Testis (tissue), 3 donors: ENCODE data around the gene CYP51A1. TPM values are rescaled to one million over a fixed set of nuclear protein-coding genes. Genes with fewer than 3 reads are reported as not detected.

Experiments
- DNase-seq: peaks from one replicate; pipeline ENCODE4 v3.0.0-alpha.2; 2019
- H3K27ac ChIP-seq, 2 donors: fragments of 200-600 bp; sonication (generic); one replicate each; pipeline ENCODE4 v1.5.1; 2019
- H3K27me3 ChIP-seq: fragments of 200-600 bp; sonication (generic); one replicate; pipeline ENCODE4 v1.5.1; 2019
- H3K36me3 ChIP-seq: fragments of 200-600 bp; sonication (generic); one replicate; pipeline ENCODE4 v1.5.1; 2017; ENCODE audit warnings: low read depth; ENCODE audit errors: missing control alignments
- H3K4me1 ChIP-seq: fragments of 200-600 bp; sonication (generic); one replicate; pipeline ENCODE4 v1.5.1; 2019
- H3K4me3 ChIP-seq, 2 donors: fragments of 200-600 bp; sonication (generic); one replicate each; pipeline ENCODE4 v1.5.1; 2017 to 2019
- H3K9me3 ChIP-seq: fragments of 200-600 bp; sonication (generic); one replicate; pipeline ENCODE4 v1.5.1; 2017
- POLR2A ChIP-seq: fragments of 450-650 bp; IDR thresholded peaks from one replicate; pipeline ENCODE4 v1.6.1; 2017; ENCODE audit warnings: antibody characterized with exemption, mild to moderate bottlenecking, moderate library complexity
- WGBS, 2 donors: methylation state at CpG; one replicate each; pipeline ENCODE4 v1.1.5; 2018; 5-methylcytosine and 5-hydroxymethylcytosine counted together
- intact Hi-C: fragments of 100-400 bp; cut with DNase I; formaldehyde crosslinking; loops from one replicate; pipeline ENCODE4 v1.15.1; 2023; ENCODE audit warnings: low total_unique reads
- polyA plus RNA-seq: library from polyadenylated mRNA; stranded (reverse); fragments of 350-450 nt; fragmentation: Illumina TruSeq; extraction: RNeasy Lipid Tissue Mini Kit (QIAGEN cat#74804); gene quantifications from one replicate; pipeline ENCODE4 v1.2.3, GENCODE V29; 2014; ENCODE audit warnings: low read depth, low replicate concordance; ENCODE audit not compliant: insufficient read depth
- total RNA-seq, 2 donors: library from RNA; depleted of rRNA; stranded (reverse); fragments of >200 nt; gene quantifications; one replicate each; pipeline ENCODE4 v1.2.3, GENCODE V29; 2016
- TF ChIP-seq, protein P1 (sequence below), 3 experiments: fragments of 450-650 bp in 2 of 3; fragments of 200-600 bp in 1 of 3; sonication (generic) in 1 of 3; IDR thresholded peaks; one replicate each; pipeline ENCODE4 v1.5.1; 2016 to 2019; ENCODE audit warnings: antibody characterized with exemption in 3 of 3, mild to moderate bottlenecking in 2 of 3, moderate library complexity in 1 of 3

The CYP51A1 gene
- total and polyA plus RNA-seq, 3 donors from 2014 or later = 138 to 147 (median 141) TPM

DNA sequence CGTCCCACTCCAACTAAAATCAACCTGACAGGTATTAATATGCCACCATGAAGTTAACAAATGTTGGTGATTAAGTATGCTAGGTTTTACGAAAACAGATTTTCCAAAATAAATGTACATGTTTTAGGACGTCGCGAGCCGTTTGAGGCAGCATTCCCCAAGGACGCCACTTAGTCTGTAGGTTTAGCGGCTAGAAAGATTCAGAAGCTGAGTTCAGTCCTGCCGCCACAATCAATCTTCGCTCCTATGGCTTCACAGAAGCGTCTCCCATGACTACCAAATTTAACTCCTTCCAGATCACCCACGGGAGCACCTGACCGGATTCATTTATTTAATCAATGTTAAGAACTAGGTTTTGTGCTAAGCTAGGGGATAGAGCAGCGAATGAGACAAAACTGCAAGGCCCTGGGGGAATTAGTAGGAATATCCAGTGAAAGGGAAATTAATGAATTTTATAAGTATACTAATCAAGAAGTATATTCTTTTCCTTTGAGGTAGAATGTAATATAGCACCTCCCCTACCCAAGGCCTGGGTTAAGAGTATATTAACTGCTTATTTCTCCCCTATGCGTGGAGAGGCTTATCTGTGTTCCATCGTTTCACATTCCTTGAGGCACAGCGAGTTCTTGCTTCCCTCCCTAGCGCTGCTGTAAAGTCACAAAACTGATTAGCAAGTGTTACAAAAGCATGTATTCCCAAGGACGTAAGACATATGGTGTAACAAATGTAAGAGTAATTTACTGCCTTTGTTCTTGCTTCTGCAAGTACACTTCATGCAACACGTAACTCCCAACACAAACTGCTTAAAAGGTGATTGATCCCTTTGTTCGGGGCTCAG lies 994 bp upstream of the CYP51A1 start:
- Histone ChIP-seq H3K4me3 (peak overlapping the region; percentile 94 to 99), H3K36me3 (no peaks in the 10 kb centered on the region), H3K27ac (peak overlapping the region; percentile 98 to 99), H3K27me3 (no peaks in the 10 kb centered on the region), H3K9me3 (no peaks in the 10 kb centered on the region), H3K4me1 (peaks cover 15% of the 10 kb centered on the region)
- DNase-seq = peak; percentile 78
- intact Hi-C loops = no loop called here
- TF ChIP-seq POLR2A = no peak
- TF ChIP-seq, protein P1, sequence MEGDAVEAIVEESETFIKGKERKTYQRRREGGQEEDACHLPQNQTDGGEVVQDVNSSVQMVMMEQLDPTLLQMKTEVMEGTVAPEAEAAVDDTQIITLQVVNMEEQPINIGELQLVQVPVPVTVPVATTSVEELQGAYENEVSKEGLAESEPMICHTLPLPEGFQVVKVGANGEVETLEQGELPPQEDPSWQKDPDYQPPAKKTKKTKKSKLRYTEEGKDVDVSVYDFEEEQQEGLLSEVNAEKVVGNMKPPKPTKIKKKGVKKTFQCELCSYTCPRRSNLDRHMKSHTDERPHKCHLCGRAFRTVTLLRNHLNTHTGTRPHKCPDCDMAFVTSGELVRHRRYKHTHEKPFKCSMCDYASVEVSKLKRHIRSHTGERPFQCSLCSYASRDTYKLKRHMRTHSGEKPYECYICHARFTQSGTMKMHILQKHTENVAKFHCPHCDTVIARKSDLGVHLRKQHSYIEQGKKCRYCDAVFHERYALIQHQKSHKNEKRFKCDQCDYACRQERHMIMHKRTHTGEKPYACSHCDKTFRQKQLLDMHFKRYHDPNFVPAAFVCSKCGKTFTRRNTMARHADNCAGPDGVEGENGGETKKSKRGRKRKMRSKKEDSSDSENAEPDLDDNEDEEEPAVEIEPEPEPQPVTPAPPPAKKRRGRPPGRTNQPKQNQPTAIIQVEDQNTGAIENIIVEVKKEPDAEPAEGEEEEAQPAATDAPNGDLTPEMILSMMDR (IDR thresholded peaks at IDR 0.05) = no peak
- 5% methylated on average over 21 of the region's 21 CpGs for WGBS, 2 donors

DNA sequence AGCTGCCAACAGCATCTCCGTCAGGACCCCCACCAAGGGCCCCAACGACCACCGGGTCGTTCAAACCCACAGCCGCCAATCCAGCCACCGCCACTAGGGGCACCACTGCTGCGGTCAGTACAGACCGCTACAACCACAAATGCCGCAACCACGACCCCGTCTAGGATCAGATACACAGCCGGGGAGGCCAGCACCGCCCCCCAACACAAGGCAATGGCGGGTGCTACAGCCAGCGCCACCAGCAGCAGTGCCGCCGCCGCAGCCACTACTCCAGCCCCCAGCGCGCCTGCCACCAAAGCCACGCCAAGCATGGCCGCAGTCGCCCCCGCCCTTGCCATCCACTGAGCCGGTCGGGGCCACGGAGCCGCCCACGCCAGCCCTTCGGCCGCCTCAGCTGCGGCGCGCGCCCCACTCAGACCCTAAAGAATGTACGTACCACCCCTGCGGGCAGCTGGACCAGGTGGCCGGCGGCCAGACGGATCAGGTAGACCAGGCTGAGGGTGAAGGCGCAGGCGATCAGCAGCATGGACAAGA lies 473 bp downstream of the CYP51A1 start:
- Histone ChIP-seq H3K4me1 (peaks cover 15% of the 10 kb centered on the region), H3K9me3 (no peaks in the 10 kb centered on the region), H3K4me3 (peak overlapping the region; percentile 94 to 99), H3K27me3 (no peaks in the 10 kb centered on the region), H3K27ac (peak overlapping the region; percentile 98 to 99), H3K36me3 (no peaks in the 10 kb centered on the region)
- intact Hi-C loops = no loop called here
- TF ChIP-seq, protein P1 (IDR thresholded peaks at IDR 0.05) = peak; percentile 81 to 94 (median 87)
- TF ChIP-seq POLR2A = no peak
- DNase-seq = peak; percentile 89
- WGBS, 2 donors = 0 to 7% methylated on average over 2 to 30 of the region's 42 CpGs

- no peaks in the 10 kb centered on the region for H3K27me3 ChIP-seq
- peaks cover 15% of the 10 kb centered on the region for H3K4me1 ChIP-seq
- DNase-seq = no peak
- no peaks in the 10 kb centered on the region for H3K36me3 ChIP-seq
- peak overlapping the region; percentile 94 to 99 for H3K4me3 ChIP-seq
- H3K9me3 ChIP-seq = no peaks in the 10 kb centered on the region
- intact Hi-C loops = no loop called here
- peak overlapping the region; percentile 98 to 99 for H3K27ac ChIP-seq
- WGBS, 2 donors = 12 to 15% methylated on average over 15 of the region's 15 CpGs
- no peak for TF ChIP-seq POLR2A
- TF ChIP-seq, protein P1 (IDR thresholded peaks at IDR 0.05) = no peak
These were observed 1.0 kb downstream of the CYP51A1 start for GRCh38 chr7:92133133-92133736.

DNA sequence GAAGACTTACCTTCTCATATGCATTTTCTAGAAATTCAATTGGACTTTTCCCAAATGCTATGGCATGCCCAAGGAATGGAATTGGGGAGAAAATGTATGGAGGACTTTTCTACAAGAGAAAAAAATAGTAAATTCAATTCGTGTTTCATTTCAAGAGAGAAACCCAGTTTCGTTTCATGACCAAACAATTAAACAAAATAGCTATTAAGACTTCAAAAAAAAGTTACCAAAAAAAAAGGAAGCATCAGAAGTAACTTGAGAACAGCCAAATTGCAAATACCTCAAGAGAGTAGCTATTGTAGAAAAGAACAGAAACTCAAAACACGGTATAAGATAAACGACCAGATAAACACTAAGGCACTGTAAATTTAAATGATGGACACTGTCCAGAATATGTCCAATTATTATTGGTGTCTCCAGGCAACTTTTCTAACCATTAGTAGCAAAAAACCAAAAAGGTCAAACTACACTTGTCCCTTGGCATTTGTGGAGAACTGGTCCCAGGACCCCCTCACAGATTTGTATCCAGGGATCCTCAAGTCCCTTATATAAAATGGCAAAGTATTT lies 2.4 kb downstream of the CYP51A1 start:
- no peak overlapping the region for H3K4me3 ChIP-seq
- 26 to 32% methylated on average over 4 of the region's 4 CpGs for WGBS, 2 donors
- no peaks in the 10 kb centered on the region for H3K36me3 ChIP-seq
- H3K27me3 ChIP-seq = no peaks in the 10 kb centered on the region
- peaks cover 15% of the 10 kb centered on the region for H3K4me1 ChIP-seq
- peak overlapping the region; percentile 12 to 98 for H3K27ac ChIP-seq
- no peak for TF ChIP-seq POLR2A
- TF ChIP-seq, protein P1 (IDR thresholded peaks at IDR 0.05) = no peak
- no peak for DNase-seq
- intact Hi-C loops = no loop called here
- H3K9me3 ChIP-seq = no peaks in the 10 kb centered on the region
